Neural cell (in vitro differentiated cells): ENCODE measurements around the gene POT1. TPM values are rescaled to one million over a fixed set of nuclear protein-coding genes. Genes with fewer than 3 reads are reported as not detected.

Experiments
- H2AFZ ChIP-seq: fragments of 200-600, 300-800 bp; sonication (generic), shearing (Covaris generic); 2 replicates; pipeline ENCODE4 v1.6.0; 2014; ENCODE audit warnings: low read depth, mild to moderate bottlenecking, antibody characterized with exemption, low read length, moderate library complexity
- H3F3A ChIP-seq: fragments of 200-600 bp; shearing (Covaris generic); 2 replicates; pipeline ENCODE4 v1.6.1; 2016; ENCODE audit warnings: mild to moderate bottlenecking, moderate library complexity, mixed read lengths, antibody characterized with exemption, low read length; ENCODE audit not compliant: insufficient read depth, poor library complexity, severe bottlenecking
- H3K27ac ChIP-seq: fragments of 200-600, 300-800 bp; sonication (generic), shearing (Covaris generic); 2 replicates; pipeline ENCODE4 v1.5.1; 2014; ENCODE audit warnings: mild to moderate bottlenecking, low read length, moderate library complexity
- H3K27me3 ChIP-seq: fragments of 300-800, 200-600 bp; sonication (generic), shearing (Covaris generic); 2 replicates; pipeline ENCODE4 v1.6.0; 2014; ENCODE audit warnings: mild to moderate bottlenecking, low read depth, low read length, moderate library complexity; ENCODE audit not compliant: insufficient read depth
- H3K36me3 ChIP-seq: fragments of 300-800, 200-600 bp; sonication (generic), shearing (Covaris generic); 2 replicates; pipeline ENCODE4 v1.5.1; 2014; ENCODE audit warnings: mild to moderate bottlenecking, antibody characterized with exemption, low read length, moderate library complexity; ENCODE audit not compliant: insufficient read depth
- H3K4me2 ChIP-seq: fragments of 300-800, 200-600 bp; sonication (generic), shearing (Covaris generic); 2 replicates; pipeline ENCODE4 v1.6.0; 2014; ENCODE audit warnings: mild to moderate bottlenecking, low read length
- H3K4me3 ChIP-seq: fragments of 300-800, 200-600 bp; sonication (generic), shearing (Covaris generic); 2 replicates; pipeline ENCODE4 v1.5.1; 2014; ENCODE audit warnings: mild to moderate bottlenecking, low read length, moderate library complexity
- H3K79me2 ChIP-seq: fragments of 200-600 bp; shearing (Covaris generic); replicated peaks from 2 replicates; pipeline ENCODE4 v1.6.0; 2014; ENCODE audit warnings: mild to moderate bottlenecking, low read length, moderate library complexity; ENCODE audit not compliant: insufficient read depth
- H3K9ac ChIP-seq: fragments of 300-800, 200-600 bp; sonication (generic), shearing (Covaris generic); 2 replicates; pipeline ENCODE4 v1.6.1; 2016; ENCODE audit warnings: mild to moderate bottlenecking, low read length, mixed read lengths
- H3K9me2 ChIP-seq: fragments of 200-600 bp; shearing (Covaris generic); 2 replicates; pipeline ENCODE4 v1.6.1; 2016; ENCODE audit warnings: mild to moderate bottlenecking, low read length, mixed read lengths; ENCODE audit not compliant: insufficient read depth
- H3K9me3 ChIP-seq: fragments of 200-600, 300-800 bp; sonication (generic), shearing (Covaris generic); 2 replicates; pipeline ENCODE4 v1.6.1; 2016; ENCODE audit warnings: mild to moderate bottlenecking, mixed run types, low read length, moderate library complexity, mixed read lengths
- H4K20me1 ChIP-seq: fragments of 200-600 bp; shearing (Covaris generic); 2 replicates; pipeline ENCODE4 v1.6.1; 2016; ENCODE audit warnings: mild to moderate bottlenecking, mixed run types; ENCODE audit not compliant: insufficient read depth
- EP300 ChIP-seq: fragments of 450-650 bp; conservative IDR thresholded peaks from 2 replicates; pipeline ENCODE4 v1.6.1; 2014; ENCODE audit warnings: antibody characterized with exemption, mild to moderate bottlenecking, moderate library complexity; ENCODE audit not compliant: poor library complexity, severe bottlenecking
- EZH2 ChIP-seq: fragments of 200-600, 300-800 bp; shearing (Covaris generic), sonication (generic); IDR thresholded peaks from 2 replicates; pipeline ENCODE4 v1.6.1; 2014; ENCODE audit warnings: antibody characterized with exemption, low read length, borderline replicate concordance, mild to moderate bottlenecking; ENCODE audit not compliant: insufficient read depth, poor library complexity, severe bottlenecking
- MXI1 ChIP-seq: fragments of 450-650 bp; conservative IDR thresholded peaks from 2 replicates; pipeline ENCODE4 v1.6.1; 2014; ENCODE audit warnings: antibody characterized with exemption, mild to moderate bottlenecking; ENCODE audit not compliant: poor library complexity, severe bottlenecking
- POLR2AphosphoS5 ChIP-seq: IDR thresholded peaks from 2 replicates; pipeline ENCODE4 v1.6.1; 2012
- RAD21 ChIP-seq: fragments of 450-650 bp; conservative IDR thresholded peaks from 2 replicates; pipeline ENCODE4 v1.6.1; 2014; ENCODE audit warnings: antibody characterized with exemption, mild to moderate bottlenecking, moderate library complexity
- SMC3 ChIP-seq: fragments of 450-650 bp; conservative IDR thresholded peaks from 2 replicates; pipeline ENCODE4 v1.6.1; 2014; ENCODE audit warnings: antibody characterized with exemption, mild to moderate bottlenecking, moderate library complexity; ENCODE audit not compliant: poor library complexity
- TAF1 ChIP-seq: IDR thresholded peaks from 2 replicates; pipeline ENCODE4 v1.6.1; 2012; ENCODE audit warnings: low read depth
- polyA plus RNA-seq: library from polyadenylated mRNA; depleted of rRNA; stranded (reverse); fragments of >200 nt; gene quantifications from 2 replicates; pipeline ENCODE4 v1.2.3, GENCODE V29; 2014
- TF ChIP-seq, protein P1 (sequence below): fragments of 450-650 bp; IDR thresholded peaks from 2 replicates; pipeline ENCODE4 v1.5.1; 2014; ENCODE audit warnings: antibody characterized with exemption, mild to moderate bottlenecking, moderate library complexity; ENCODE audit not compliant: poor library complexity, severe bottlenecking
- TF ChIP-seq, protein P2 (sequence below): IDR thresholded peaks from 2 replicates; pipeline ENCODE4 v1.6.1; 2012; ENCODE audit warnings: borderline replicate concordance

Gene POT1
- polyA plus RNA-seq, 1 donor from 2014 or later, result 19.3 TPM

DNA sequence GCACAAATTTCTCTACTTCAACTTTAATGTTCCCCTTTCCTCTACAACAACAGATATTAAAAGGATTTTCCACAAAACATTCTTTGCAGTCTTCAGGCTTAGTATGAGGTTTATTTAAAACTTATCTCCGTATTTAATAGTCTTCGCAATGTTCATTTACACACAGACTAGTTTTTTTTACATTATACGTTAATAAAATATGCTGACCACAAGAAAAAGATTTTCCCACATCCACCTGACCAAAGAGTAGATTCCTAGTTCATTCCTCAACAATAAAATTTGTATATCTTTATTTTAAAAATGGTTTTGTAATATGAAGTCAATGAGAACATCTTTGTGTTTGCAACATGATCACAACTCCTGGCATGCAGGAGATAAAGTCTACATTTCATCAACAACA lies 42.4 kb downstream of the POT1 start:
- H2AFZ ChIP-seq, result no peak overlapping the region
- no peaks in the 10 kb centered on the region for H3K79me2 ChIP-seq
- no peaks in the 10 kb centered on the region for H3K9me3 ChIP-seq
- H3K4me2 ChIP-seq, result no peak overlapping the region
- no peaks in the 10 kb centered on the region for H3F3A ChIP-seq
- TF ChIP-seq SMC3, result no peak
- H3K27ac ChIP-seq, result no peak overlapping the region
- no peaks in the 10 kb centered on the region for H3K27me3 ChIP-seq
- no peak overlapping the region for H3K9ac ChIP-seq
- H3K4me3 ChIP-seq, result no peak overlapping the region
- H3K9me2 ChIP-seq, result no peaks in the 10 kb centered on the region
- no peaks in the 10 kb centered on the region for H4K20me1 ChIP-seq
- H3K36me3 ChIP-seq, result no peaks in the 10 kb centered on the region

DNA sequence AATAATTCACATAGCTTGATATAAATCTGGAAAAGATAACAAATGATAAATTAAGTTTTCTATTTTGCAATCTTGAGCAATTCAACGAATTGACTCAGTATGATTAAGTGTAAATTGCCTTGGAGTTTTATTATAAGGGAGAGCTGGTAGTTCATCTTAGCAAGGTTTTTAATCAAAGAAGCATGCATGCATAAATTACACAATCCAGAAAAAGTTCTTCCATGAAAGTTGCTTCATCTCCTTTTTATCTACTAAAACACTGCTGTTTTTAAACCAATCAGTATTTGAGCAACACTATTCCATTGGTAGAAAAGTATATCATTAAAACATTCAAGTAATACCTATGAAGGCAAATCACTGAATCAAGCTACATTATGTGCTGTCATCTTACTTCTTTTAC lies 47.6 kb downstream of the POT1 start:
- H3K4me3 ChIP-seq, result no peak overlapping the region
- H3F3A ChIP-seq, result no peaks in the 10 kb centered on the region
- no peak overlapping the region for H3K4me2 ChIP-seq
- no peaks in the 10 kb centered on the region for H3K9me3 ChIP-seq
- TF ChIP-seq RAD21, result no peak
- no peak overlapping the region for H2AFZ ChIP-seq
- no peaks in the 10 kb centered on the region for H3K9me2 ChIP-seq
- H3K27me3 ChIP-seq, result no peaks in the 10 kb centered on the region
- no peak overlapping the region for H3K27ac ChIP-seq
- no peak overlapping the region for H3K9ac ChIP-seq
- H4K20me1 ChIP-seq, result no peaks in the 10 kb centered on the region
- H3K79me2 ChIP-seq, result no peaks in the 10 kb centered on the region
- no peaks in the 10 kb centered on the region for H3K36me3 ChIP-seq

DNA sequence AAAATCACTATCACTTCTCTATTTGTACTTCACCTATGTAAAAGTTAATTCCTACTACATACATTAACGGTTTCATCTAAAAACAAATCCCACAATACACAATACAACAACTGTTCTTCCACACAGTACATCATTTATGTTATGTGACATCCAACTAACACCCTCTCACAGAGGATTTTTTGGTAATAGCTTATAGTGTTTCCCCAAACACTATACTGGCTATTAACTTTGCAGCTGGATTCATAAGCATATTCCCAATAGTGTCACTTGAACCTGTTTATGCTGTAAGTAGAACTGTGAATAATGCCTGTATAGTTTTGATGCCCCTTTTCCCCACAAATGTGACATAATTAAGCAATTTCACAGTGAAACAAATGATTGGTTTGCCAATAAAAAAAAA lies 49.9 kb downstream of the POT1 start:
- H3K9me2 ChIP-seq, result no peaks in the 10 kb centered on the region
- no peaks in the 10 kb centered on the region for H4K20me1 ChIP-seq
- H3F3A ChIP-seq, result no peaks in the 10 kb centered on the region
- H3K36me3 ChIP-seq, result no peaks in the 10 kb centered on the region
- H3K9ac ChIP-seq, result no peak overlapping the region
- no peaks in the 10 kb centered on the region for H3K79me2 ChIP-seq
- H3K27ac ChIP-seq, result no peak overlapping the region
- H3K4me2 ChIP-seq, result no peak overlapping the region
- no peaks in the 10 kb centered on the region for H3K9me3 ChIP-seq
- H3K27me3 ChIP-seq, result no peaks in the 10 kb centered on the region
- TF ChIP-seq MXI1, result no peak
- TF ChIP-seq SMC3, result no peak
- no peak for TF ChIP-seq TAF1
- no peak for TF ChIP-seq RAD21
- TF ChIP-seq POLR2AphosphoS5, result no peak
- TF ChIP-seq, protein P1, sequence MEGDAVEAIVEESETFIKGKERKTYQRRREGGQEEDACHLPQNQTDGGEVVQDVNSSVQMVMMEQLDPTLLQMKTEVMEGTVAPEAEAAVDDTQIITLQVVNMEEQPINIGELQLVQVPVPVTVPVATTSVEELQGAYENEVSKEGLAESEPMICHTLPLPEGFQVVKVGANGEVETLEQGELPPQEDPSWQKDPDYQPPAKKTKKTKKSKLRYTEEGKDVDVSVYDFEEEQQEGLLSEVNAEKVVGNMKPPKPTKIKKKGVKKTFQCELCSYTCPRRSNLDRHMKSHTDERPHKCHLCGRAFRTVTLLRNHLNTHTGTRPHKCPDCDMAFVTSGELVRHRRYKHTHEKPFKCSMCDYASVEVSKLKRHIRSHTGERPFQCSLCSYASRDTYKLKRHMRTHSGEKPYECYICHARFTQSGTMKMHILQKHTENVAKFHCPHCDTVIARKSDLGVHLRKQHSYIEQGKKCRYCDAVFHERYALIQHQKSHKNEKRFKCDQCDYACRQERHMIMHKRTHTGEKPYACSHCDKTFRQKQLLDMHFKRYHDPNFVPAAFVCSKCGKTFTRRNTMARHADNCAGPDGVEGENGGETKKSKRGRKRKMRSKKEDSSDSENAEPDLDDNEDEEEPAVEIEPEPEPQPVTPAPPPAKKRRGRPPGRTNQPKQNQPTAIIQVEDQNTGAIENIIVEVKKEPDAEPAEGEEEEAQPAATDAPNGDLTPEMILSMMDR, result no peak
- no peak for TF ChIP-seq EZH2
- TF ChIP-seq, protein P2, sequence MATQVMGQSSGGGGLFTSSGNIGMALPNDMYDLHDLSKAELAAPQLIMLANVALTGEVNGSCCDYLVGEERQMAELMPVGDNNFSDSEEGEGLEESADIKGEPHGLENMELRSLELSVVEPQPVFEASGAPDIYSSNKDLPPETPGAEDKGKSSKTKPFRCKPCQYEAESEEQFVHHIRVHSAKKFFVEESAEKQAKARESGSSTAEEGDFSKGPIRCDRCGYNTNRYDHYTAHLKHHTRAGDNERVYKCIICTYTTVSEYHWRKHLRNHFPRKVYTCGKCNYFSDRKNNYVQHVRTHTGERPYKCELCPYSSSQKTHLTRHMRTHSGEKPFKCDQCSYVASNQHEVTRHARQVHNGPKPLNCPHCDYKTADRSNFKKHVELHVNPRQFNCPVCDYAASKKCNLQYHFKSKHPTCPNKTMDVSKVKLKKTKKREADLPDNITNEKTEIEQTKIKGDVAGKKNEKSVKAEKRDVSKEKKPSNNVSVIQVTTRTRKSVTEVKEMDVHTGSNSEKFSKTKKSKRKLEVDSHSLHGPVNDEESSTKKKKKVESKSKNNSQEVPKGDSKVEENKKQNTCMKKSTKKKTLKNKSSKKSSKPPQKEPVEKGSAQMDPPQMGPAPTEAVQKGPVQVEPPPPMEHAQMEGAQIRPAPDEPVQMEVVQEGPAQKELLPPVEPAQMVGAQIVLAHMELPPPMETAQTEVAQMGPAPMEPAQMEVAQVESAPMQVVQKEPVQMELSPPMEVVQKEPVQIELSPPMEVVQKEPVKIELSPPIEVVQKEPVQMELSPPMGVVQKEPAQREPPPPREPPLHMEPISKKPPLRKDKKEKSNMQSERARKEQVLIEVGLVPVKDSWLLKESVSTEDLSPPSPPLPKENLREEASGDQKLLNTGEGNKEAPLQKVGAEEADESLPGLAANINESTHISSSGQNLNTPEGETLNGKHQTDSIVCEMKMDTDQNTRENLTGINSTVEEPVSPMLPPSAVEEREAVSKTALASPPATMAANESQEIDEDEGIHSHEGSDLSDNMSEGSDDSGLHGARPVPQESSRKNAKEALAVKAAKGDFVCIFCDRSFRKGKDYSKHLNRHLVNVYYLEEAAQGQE, result no peak
- no peak for TF ChIP-seq EP300
- no peak overlapping the region for H3K4me3 ChIP-seq
- H2AFZ ChIP-seq, result no peak overlapping the region
